Measurements from ENCODE around the gene TEKT2.

The TEKT2 gene

GRCh38 chr1:36134505-36135329 is 50.8 kb downstream of the TEKT2 start:
- peak; percentile 75 for DNase-seq

- DNase-seq: no peak
Measured at GRCh38 chr1:36135330-36135667, 51.4 kb downstream of the TEKT2 start.

- no peak for DNase-seq
Measured at GRCh38 chr1:36135796-36136195, 51.9 kb downstream of the TEKT2 start.

GRCh38 chr1:36136535-36136934 is 52.6 kb downstream of the TEKT2 start:
- peak; percentile 88 for DNase-seq

GRCh38 chr1:36137226-36137625 is 53.3 kb downstream of the TEKT2 start:
- DNase-seq: no peak

GRCh38 chr1:36137776-36138175 is 53.9 kb downstream of the TEKT2 start:
- no peak for DNase-seq

Measured in EL (cell line).